ENCODE data around the gene SV2C. TPM values are rescaled to one million over a fixed set of nuclear protein-coding genes. Genes with fewer than 3 reads are reported as not detected.
A peak's percentile ranks its signal among the peaks of the same experiment; 100 is the strongest.
"Not testable (repeated sequence)": the region's sequence is repeated elsewhere in the genome, so short reads cannot be mapped to it uniquely, and the experiment has no call there.

SV2C gene
- polyA plus RNA-seq, 5 donors, result 0.22 to 0.60 (median 0.30) TPM

DNA sequence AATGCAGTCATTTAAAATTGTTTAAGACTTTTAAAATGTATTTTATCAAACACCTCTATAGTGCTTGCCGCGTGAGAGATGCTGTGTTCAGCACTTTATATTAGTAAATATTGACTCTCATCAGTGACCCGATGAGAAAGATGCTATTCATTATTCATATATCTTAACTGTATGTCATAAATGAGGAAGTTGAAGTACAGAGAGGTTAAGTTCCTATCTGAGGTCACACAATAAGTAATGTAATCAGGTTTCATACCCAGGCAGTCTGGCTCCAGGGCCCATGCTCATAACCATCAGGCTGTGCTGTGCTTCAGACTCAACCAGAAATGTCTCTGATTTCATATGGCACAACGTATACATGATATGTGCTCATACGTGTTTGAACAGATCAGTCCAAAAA lies 119.0 kb downstream of the SV2C start:
- DNase-seq, result no peak

DNA sequence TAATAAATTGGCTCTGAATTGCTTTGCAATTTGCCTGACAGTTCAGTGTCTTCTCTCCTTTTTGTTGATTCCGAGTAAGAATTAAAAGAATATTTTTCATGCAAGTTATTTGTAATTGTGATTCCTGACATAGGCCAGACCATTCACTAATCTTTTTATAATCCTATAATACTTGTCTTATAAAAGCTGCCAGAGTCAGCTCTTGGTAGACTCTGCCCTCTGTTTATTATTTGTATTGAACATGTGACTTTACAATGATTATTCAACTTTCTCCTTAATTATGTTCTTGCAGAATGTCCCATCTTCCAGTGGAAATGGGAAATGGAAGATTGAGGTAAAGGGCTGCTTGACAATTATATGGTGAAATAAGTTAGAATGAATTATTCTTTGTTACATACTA lies 121.0 kb downstream of the SV2C start:
- DNase-seq, result no peak

- peak; percentile 10 to 19 for DNase-seq
Measured at GRCh38 chr5:76204713-76205112, 121.5 kb downstream of the SV2C start.

DNA sequence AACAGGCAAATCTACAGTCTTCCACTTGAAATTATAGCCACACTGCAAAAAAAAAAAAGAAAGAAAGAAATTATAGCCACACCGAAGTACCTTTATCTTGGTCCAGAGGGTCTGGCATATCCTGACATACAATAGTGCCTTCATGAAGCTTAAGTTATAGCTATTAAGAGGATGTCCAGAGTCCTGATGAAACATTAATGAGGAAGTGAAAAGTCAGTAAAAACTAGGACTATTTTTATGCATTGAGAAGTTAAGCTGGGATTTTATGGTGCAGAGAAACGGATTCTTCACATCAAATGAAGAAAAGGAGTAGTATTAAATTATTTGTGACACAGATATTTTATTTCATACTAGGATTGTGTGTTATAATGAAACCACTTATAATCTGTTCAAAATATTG lies 123.9 kb downstream of the SV2C start:
- no peak for DNase-seq

DNA sequence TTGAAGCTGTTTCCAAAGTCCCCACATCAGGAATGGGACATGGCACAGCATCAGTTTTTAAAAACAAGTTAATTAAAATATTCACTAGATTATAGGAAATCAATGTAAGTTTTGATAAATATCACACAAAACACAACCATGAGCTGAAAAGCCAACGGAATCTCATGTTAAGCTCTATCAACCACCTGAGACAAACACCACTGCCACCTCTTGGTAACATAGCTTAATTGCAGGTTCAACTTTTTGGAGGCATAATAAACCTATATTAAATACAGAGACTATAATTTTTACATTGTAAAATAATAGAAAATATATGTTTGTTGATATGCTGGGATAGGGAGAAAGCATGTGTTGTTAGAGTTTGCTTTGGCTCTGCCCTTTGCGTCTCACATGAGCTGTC lies 126.1 kb downstream of the SV2C start:
- DNase-seq, result no peak

DNA sequence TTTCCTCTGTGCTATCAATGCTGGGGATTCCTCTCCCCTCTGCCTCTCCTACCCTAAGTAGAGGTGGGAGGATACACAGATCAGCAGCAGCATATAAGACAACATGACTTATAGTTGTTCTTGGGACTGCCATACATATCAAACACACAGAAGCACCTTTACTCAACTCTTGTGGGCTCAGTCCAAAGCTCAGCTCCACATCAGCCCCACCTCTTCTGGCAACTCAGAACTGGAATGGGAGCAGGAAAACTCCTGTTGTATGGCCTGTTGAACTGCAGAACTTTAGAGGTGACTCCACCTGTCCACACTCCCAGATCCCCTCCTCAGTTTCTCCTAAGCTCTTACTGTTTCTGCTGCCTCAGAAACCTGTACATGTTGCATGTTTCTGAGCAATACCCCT lies 127.8 kb downstream of the SV2C start:
- no peak for DNase-seq

- DNase-seq, result no peak
Measured at GRCh38 chr5:76213858-76214257, 130.7 kb downstream of the SV2C start.

DNA sequence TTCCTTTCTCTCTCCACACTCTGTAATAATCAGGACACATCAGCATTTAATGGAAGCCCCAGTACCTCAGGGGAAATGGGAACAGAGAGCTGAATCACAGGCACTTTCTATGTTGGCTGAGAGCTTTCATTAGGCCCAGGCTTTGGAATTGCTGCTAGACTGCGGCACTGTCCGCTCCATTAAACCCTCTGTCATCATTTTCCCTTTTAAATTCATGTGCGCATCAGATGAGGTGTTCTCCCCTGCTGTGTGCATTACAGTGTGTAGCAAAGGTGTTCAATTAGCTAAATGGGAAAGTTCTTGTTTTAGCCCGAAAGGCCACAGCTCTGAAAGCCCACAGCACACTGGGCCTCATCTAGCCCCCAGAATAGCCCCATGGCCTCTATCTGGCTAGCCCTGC lies 133.6 kb downstream of the SV2C start:
- no peak for DNase-seq

DNA sequence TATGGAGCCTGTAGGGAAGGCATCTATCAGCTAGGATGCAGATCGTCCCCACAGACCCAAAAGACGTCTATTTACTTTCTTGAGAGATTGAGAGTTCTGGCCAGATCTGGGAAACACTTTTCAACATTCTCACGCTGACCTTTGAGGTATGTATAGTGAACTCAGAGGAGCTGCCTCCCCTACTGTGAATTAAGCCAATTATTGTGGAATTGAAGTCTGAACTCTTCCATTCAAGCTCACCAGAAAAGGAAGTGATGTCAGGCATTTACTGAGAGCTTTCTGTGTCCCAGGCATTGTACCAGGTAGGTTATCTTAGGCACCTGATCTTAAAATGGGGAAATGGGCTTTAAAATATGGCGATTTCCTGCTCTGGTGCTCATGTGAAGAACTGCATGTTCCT lies 136.5 kb downstream of the SV2C start:
- DNase-seq, result no peak

- DNase-seq, result no peak
Measured at GRCh38 chr5:76221311-76221710, 138.1 kb downstream of the SV2C start.

DNA sequence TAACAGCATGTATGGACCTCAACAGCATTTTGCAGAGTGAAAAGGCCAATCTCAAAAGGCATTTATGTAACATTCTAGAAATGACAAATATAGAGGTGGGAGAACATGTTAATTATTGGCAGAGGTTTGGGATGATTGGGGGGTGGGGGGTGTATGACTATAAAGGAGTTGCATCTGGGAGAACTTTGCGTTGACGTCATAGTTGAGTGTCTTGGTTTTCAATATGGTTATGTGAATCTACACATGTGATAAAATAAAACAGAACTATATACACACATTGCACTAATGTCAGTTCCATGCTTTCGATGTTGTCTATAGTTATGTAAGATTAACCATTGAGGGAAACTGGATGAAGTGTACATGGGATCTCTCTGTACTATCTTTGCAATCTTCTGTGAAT lies 139.1 kb downstream of the SV2C start:
- no peak for DNase-seq

GRCh38 chr5:76223696-76224095 lies 140.5 kb downstream of the SV2C start:
- no peak for DNase-seq

DNA sequence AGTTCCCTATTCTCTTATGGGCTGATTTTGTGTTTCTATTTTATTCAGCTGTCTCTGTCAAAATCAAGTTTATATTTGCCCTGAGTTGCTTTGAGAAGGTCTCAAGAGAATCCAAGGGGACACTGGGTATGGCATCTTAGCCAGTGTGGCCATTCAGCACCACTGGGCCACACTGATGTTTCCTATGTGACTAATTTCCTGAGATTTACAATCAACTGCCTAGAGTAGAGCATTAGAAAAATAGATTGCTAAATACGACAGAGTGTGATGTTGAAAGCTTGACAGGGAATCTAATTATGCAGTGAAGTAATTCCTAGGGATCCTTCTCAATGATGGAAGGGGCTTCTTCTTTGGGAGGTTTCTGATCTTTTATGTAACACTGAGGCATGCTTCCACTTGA lies 141.7 kb downstream of the SV2C start:
- no peak for DNase-seq

- no peak for DNase-seq
Measured at GRCh38 chr5:76225336-76225735, 142.2 kb downstream of the SV2C start.

- no peak for DNase-seq
Measured at GRCh38 chr5:76229900-76230299, 146.7 kb downstream of the SV2C start.

GRCh38 chr5:76230711-76231285 lies 147.6 kb downstream of the SV2C start:
- no peak for DNase-seq

GRCh38 chr5:76234665-76235064 lies 151.5 kb downstream of the SV2C start:
- no peak for DNase-seq

DNA sequence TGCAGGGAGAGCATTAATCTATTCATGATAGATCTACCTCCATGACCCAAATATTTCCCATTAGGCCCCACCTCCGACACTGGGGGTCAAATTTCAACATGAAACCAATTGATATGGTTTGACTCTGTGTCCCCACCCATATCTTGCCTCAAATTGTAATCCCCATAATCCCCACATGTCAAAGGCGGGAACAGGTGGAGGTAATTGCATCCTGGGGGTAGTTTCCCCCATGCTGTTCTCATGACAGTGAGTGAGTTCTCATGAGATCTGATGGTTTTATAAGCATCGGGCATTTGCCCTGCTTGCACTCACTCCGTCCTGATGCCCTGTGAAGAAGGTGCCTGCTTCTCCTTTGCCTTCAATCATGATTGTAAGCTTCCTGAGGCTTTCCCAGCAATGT lies 153.5 kb downstream of the SV2C start:
- DNase-seq, result no peak

DNA sequence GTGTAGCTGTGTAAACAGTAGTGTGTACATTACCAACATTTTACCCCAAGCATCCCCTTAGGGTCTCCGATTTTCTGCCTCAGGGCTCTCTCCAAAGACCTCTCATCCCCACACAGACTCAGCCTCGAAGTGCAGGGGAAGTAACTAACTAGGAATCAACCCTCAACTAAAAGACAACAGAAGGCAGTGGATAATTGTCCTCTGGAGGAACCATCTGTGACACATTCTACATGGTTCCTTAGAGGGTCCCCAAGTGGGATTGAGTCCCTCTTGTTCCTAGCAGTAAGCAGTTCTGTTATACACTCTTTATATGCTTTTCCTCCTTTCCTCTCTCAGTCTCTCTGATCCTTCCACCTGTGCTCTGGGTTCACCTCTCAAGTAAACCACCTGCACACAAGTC lies 157.2 kb downstream of the SV2C start:
- DNase-seq, result no peak

GRCh38 chr5:76242155-76242554 lies 159.0 kb downstream of the SV2C start:
- DNase-seq, result not testable (repeated sequence)

DNA sequence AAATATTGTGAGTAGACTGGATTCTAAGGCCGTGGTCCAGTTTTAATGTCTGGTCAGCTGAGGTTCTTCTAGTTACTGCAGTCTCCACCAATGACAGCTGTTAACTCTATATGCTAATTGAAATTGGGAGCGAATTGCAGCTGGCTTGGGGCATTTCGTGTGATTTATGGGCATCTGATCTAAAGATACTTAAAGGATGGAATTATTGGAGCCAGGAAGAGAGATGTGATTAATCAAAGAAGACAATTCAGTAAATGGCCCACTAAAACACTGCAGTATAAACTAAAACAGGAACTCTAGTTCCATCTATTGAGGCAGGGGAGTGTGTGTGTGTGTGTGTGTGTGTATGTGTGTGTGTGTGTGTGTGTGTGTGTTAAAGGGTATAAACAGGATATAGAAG lies 162.4 kb downstream of the SV2C start:
- DNase-seq, result no peak

GRCh38 chr5:76249621-76250020 lies 166.4 kb downstream of the SV2C start:
- DNase-seq, result no peak

GRCh38 chr5:76250463-76250862 lies 167.3 kb downstream of the SV2C start:
- DNase-seq, result no peak

GRCh38 chr5:76251656-76252055 lies 168.5 kb downstream of the SV2C start:
- DNase-seq, result no peak

DNA sequence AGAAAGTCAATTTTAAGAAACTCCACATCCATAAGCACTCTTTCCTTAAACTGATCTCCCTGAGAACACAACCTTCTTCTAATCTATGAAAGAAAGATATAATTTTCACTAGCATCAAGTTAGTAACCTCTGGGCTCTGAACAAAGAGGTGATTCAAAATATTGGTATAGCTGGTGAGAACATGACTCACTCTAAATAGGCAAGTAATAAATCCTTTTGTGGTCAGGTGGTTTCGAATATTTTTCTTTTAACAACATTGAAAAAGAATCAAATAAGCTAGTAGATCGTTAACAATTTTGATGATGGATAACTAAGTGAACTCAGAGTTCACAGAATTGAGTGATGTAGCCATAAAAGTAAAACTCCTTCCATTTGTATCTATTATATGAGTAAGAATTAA lies 169.3 kb downstream of the SV2C start:
- no peak for DNase-seq
